HEK293 (cell line): Measurements from ENCODE around the gene POFUT2.

Source experiments
- CTCF ChIA-PET: fragments of 350-600 bp; formaldehyde crosslinking; extraction: SDS; loops from one replicate; lab custom pipeline; 2021; ENCODE audit warnings: antibody characterized with exemption; lab: Yijun Ruan, JAX
- POLR2A ChIA-PET: fragments of 300-600 bp; formaldehyde crosslinking; extraction: SDS; loops from one replicate; lab custom pipeline; 2020; ENCODE audit warnings: antibody characterized with exemption, inconsistent platforms; lab: Yijun Ruan, JAX
- H3K27ac ChIP-seq: fragments of 200-500 bp; sonication (Bioruptor generic); 2 replicates; pipeline ENCODE4 v1.5.1; 2014; ENCODE audit warnings: low read depth, low read length, control low read depth, inconsistent platforms; ENCODE audit errors: extremely low read depth
- H3K36me3 ChIP-seq, 2 experiments: fragments of 200-500 bp in 1 of 2; sonication (Bioruptor generic) in 1 of 2; 1 replicate in 1 of 2; 2 replicates in 1 of 2; pipeline ENCODE4 v1.5.1; 2014 to 2017; ENCODE audit warnings: inconsistent platforms in 2 of 2, low read length in 2 of 2; ENCODE audit not compliant: control insufficient read depth in 2 of 2, insufficient read depth in 1 of 2
- H3K4me1 ChIP-seq: fragments of 200-500 bp; sonication (Bioruptor generic); 2 replicates; pipeline ENCODE4 v1.5.1; 2014; ENCODE audit warnings: mild to moderate bottlenecking, low read length, inconsistent platforms; ENCODE audit not compliant: control insufficient read depth, insufficient read depth
- H3K4me3 ChIP-seq: 2 replicates; pipeline ENCODE4 v1.5.1; 2011; ENCODE audit warnings: low read depth, mild to moderate bottlenecking, control low read depth, low read length, moderate library complexity
- H3K9me3 ChIP-seq: fragments of 200-500 bp; sonication (Bioruptor generic); 2 replicates; pipeline ENCODE4 v1.5.1; 2014; ENCODE audit warnings: low read depth, low read length, inconsistent platforms; ENCODE audit not compliant: control insufficient read depth, insufficient read depth
- MZF1 ChIP-seq: fragments of 450-650 bp; formaldehyde crosslinking; IDR thresholded peaks from 2 replicates; pipeline ENCODE4 v1.5.1; 2017; ENCODE audit warnings: missing biosample characterization, missing genetic modification characterization, borderline replicate concordance
- SP2 ChIP-seq: fragments of 450-650 bp; formaldehyde crosslinking; IDR thresholded peaks from 2 replicates; pipeline ENCODE4 v1.5.1; 2016; ENCODE audit warnings: missing biosample characterization, missing genetic modification characterization
- ZBTB17 ChIP-seq: fragments of 450-650 bp; formaldehyde crosslinking; IDR thresholded peaks from 2 replicates; pipeline ENCODE4 v1.5.1; 2016; ENCODE audit warnings: missing biosample characterization, missing genetic modification characterization
- ZNF133 ChIP-seq: fragments of 450-650 bp; formaldehyde crosslinking; IDR thresholded peaks from 2 replicates; pipeline ENCODE4 v1.5.1; 2016; ENCODE audit warnings: missing biosample characterization, missing genetic modification characterization
- ZNF157 ChIP-seq: fragments of 450-650 bp; formaldehyde crosslinking; IDR thresholded peaks from 2 replicates; pipeline ENCODE4 v1.5.1; 2016; ENCODE audit warnings: missing biosample characterization, missing genetic modification characterization
- ZNF175 ChIP-seq: fragments of 450-650 bp; formaldehyde crosslinking; IDR thresholded peaks from 2 replicates; pipeline ENCODE4 v1.5.1; 2016; ENCODE audit warnings: missing biosample characterization, missing genetic modification characterization
- ZNF214 ChIP-seq: fragments of 450-650 bp; formaldehyde crosslinking; IDR thresholded peaks from 2 replicates; pipeline ENCODE4 v1.5.1; 2017; ENCODE audit warnings: missing biosample characterization, mild to moderate bottlenecking, missing genetic modification characterization, borderline replicate concordance
- ZNF335 ChIP-seq: fragments of 450-650 bp; formaldehyde crosslinking; conservative IDR thresholded peaks from 2 replicates; pipeline ENCODE4 v1.5.1; 2016; ENCODE audit warnings: missing biosample characterization, missing genetic modification characterization
- ZNF404 ChIP-seq: fragments of 450-650 bp; formaldehyde crosslinking; IDR thresholded peaks from 2 replicates; pipeline ENCODE4 v1.5.1; 2017; ENCODE audit warnings: missing biosample characterization, missing genetic modification characterization
- ZNF558 ChIP-seq: fragments of 450-650 bp; formaldehyde crosslinking; IDR thresholded peaks from 2 replicates; pipeline ENCODE4 v1.5.1; 2016; ENCODE audit warnings: missing biosample characterization, missing genetic modification characterization
- ZNF610 ChIP-seq: fragments of 450-650 bp; formaldehyde crosslinking; IDR thresholded peaks from 2 replicates; pipeline ENCODE4 v1.5.1; 2016; ENCODE audit warnings: missing biosample characterization, missing genetic modification characterization, borderline replicate concordance
- ZNF701 ChIP-seq: fragments of 450-650 bp; formaldehyde crosslinking; IDR thresholded peaks from 2 replicates; pipeline ENCODE4 v1.5.1; 2016; ENCODE audit warnings: missing biosample characterization, missing genetic modification characterization
- ZNF791 ChIP-seq: fragments of 450-650 bp; formaldehyde crosslinking; IDR thresholded peaks from 2 replicates; pipeline ENCODE4 v1.5.1; 2016; ENCODE audit warnings: missing biosample characterization, missing genetic modification characterization
- TF ChIP-seq, protein P1 (sequence below): fragments of 450-650 bp; formaldehyde crosslinking; IDR thresholded peaks from 2 replicates; pipeline ENCODE4 v1.5.1; 2017; ENCODE audit warnings: missing biosample characterization, missing genetic modification characterization

The POFUT2 gene

DNA sequence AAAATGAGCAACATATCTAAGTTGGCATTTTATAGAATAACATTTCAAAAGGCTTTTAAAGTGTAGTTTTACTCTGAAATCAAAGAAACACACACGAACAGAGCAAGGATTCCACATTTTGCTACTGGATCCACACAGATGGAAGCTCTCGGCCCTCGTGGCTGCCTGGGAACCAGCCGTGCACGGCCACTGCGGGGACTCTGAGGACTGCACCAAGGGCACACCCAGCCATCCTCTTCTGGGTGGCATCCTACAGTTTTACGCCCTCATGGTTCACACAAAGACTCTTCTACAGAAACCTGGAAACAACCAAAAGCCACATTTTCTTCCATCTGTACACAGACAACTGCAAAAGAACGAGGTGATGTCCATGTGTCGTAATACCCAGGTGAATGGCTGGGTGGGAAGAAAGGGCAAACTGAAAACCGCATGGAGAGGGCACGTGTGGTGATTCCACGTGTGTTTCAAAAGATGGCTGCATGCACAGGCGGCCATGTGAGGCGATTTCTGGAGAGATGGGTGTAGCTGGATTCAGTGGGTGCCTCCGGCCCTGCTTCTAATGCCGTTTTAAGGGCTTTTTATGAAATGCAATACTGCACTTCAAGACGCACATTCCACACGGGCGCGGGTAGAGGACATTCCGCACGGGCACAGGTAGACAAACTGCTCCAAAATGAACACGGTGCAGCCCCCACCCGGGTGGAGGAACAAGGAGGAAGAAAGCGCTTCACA is 8.1 kb downstream of the POFUT2 start:
- CTCF ChIA-PET, result interaction anchor here (0.6 to 0.9 kb wide), 2 partner anchors 72 to 140 kb away, joined by 3 read pairs; no protein-coding TSS in a partner anchor
- TF ChIP-seq ZNF558 (tag by site-specific recombination) (no peak), ZNF157 (tag by site-specific recombination) (peak; percentile 44; the same call in 1 of the 2 replicates)
- Histone ChIP-seq H3K4me1 (no peaks in the 10 kb centered on the region), H3K27ac (no peak overlapping the region), H3K4me3 (no peak overlapping the region), H3K36me3 (peaks cover 12 to 89% of the 10 kb centered on the region in 2 experiments), H3K9me3 (no peaks in the 10 kb centered on the region)
- POLR2A ChIA-PET, result no interaction called here

DNA sequence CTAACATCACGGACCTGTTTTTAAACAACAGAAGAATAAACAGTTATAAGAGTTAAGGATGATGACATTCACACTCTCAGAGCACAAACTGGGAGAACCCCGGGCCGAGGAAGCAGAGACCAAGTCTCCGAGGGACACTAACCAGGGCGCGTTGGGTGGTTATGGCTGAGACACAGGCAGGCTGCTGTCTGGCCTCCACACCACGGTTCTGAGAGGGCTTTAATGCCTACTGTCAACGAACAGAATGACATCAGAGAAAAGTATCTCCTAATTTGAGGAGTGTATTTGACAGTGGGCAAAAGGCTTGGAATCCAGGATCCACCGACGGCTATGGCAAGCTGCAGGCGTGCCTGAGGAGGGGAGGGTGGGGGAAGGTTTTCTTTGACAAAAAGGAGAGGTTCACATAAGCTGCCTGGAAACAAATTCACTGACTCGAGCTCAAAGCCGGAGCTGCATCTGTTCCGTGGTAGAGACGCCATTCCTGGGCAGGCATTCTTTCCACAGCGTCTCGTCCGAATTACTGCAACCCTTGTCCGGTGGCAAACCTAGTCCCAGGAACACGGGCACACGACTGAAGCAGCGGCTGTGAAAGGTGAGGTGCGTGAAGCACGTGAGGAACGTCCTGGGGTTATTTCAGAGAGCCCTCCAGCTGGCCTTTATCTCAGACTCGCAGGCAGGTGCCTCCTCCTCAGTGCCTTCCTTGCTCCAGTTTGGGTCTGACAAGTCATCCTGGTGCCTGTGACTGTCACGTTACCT is 9.4 kb downstream of the POFUT2 start:
- peaks cover 17 to 89% of the 10 kb centered on the region in 2 experiments for H3K36me3 ChIP-seq

DNA sequence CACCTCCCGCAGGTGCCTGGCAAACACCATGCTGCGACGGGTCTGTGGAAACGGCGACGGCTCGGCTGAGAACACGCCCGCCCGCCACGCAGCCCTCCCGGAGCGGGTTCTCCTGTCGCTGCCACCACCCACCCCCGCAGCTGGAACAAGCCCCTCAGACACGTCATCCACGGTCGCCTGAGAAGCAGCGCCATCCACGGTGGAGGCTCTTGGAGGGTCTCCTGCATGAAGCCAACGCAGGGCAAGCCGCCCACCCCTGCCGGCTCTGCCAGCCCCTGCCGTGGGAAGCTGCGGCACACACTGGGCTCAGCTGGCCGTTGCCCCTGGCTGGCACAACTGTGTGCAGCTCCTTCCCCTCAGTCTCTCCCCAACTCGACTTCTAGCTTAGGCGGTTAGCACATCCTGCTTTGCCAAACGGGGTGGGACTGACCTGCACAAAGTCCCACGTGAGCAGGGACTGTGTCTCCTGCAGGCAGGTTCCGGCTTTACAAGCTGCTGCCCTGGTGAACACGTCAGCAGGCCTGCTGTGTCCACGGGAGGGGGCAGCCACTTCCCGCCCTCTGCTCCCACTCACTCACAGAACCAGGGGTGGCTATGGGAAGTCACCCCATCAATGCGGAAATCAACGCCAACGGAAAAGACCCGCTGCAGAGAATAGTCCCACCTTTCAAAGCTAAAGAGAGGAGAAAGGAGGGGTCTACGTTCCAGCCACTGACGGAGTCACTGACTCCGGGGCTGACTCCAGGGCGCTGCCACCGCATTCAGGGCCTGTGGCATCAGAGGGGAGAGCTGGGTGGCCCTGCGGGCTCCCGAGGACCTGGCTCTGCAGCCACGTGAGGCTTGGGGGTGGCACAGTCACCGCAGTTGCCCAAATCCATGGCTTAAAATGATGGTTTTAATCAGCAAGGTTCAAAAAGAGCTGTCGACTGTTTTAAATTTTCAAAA is 10.3 kb downstream of the POFUT2 start:
- H3K4me1 ChIP-seq, result no peaks in the 10 kb centered on the region
- H3K4me3 ChIP-seq, result no peak overlapping the region
- no peak overlapping the region for H3K27ac ChIP-seq
- H3K36me3 ChIP-seq, result peaks cover 17 to 91% of the 10 kb centered on the region in 2 experiments
- CTCF ChIA-PET, result interaction anchor here (0.6 kb wide), 2 partner anchors 137 to 486 kb away, joined by 3 read pairs; no protein-coding TSS in a partner anchor
- H3K9me3 ChIP-seq, result no peaks in the 10 kb centered on the region
- no peak for TF ChIP-seq SP2 (tag by site-specific recombination)
- POLR2A ChIA-PET, result interaction anchor here (2.6 kb wide), 1 partner anchor 11 kb away, joined by 9 read pairs; the partner anchor contains the start of gene POFUT2

More for the DNA sequence above, 9.4 kb downstream of the POFUT2 start:
- no peaks in the 10 kb centered on the region for H3K9me3 ChIP-seq
- no peaks in the 10 kb centered on the region for H3K4me1 ChIP-seq
- H3K27ac ChIP-seq, result no peak overlapping the region
- no peak overlapping the region for H3K4me3 ChIP-seq
- no peak for TF ChIP-seq MZF1 (tag by site-specific recombination)
- TF ChIP-seq, protein P1, sequence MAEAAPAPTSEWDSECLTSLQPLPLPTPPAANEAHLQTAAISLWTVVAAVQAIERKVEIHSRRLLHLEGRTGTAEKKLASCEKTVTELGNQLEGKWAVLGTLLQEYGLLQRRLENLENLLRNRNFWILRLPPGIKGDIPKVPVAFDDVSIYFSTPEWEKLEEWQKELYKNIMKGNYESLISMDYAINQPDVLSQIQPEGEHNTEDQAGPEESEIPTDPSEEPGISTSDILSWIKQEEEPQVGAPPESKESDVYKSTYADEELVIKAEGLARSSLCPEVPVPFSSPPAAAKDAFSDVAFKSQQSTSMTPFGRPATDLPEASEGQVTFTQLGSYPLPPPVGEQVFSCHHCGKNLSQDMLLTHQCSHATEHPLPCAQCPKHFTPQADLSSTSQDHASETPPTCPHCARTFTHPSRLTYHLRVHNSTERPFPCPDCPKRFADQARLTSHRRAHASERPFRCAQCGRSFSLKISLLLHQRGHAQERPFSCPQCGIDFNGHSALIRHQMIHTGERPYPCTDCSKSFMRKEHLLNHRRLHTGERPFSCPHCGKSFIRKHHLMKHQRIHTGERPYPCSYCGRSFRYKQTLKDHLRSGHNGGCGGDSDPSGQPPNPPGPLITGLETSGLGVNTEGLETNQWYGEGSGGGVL, result no peak
- no peak for TF ChIP-seq ZNF791 (tag by site-specific recombination)
- TF ChIP-seq ZNF133 (tag by site-specific recombination), result no peak
- no peak for TF ChIP-seq ZNF404 (tag by site-specific recombination)
- no peak for TF ChIP-seq ZBTB17 (tag by site-specific recombination)
- TF ChIP-seq ZNF214 (tag by site-specific recombination), result no peak
- TF ChIP-seq ZNF335 (tag by site-specific recombination), result no peak
- TF ChIP-seq ZNF701 (tag by site-specific recombination), result no peak
- no peak for TF ChIP-seq ZNF175 (tag by site-specific recombination)
- no peak for TF ChIP-seq ZNF610 (tag by site-specific recombination)
- ChIA-PET CTCF (no interaction called here), POLR2A (interaction anchor here (2.6 kb wide), 1 partner anchor 10 kb away, joined by 9 read pairs; the partner anchor contains the start of gene POFUT2)
